ENCODE results near the gene ENTPD2.

- no peak for TF ChIP-seq POLR2AphosphoS5 (IDR thresholded peaks at IDR 0.05)
- TF ChIP-seq, protein P1, sequence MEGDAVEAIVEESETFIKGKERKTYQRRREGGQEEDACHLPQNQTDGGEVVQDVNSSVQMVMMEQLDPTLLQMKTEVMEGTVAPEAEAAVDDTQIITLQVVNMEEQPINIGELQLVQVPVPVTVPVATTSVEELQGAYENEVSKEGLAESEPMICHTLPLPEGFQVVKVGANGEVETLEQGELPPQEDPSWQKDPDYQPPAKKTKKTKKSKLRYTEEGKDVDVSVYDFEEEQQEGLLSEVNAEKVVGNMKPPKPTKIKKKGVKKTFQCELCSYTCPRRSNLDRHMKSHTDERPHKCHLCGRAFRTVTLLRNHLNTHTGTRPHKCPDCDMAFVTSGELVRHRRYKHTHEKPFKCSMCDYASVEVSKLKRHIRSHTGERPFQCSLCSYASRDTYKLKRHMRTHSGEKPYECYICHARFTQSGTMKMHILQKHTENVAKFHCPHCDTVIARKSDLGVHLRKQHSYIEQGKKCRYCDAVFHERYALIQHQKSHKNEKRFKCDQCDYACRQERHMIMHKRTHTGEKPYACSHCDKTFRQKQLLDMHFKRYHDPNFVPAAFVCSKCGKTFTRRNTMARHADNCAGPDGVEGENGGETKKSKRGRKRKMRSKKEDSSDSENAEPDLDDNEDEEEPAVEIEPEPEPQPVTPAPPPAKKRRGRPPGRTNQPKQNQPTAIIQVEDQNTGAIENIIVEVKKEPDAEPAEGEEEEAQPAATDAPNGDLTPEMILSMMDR (IDR thresholded peaks at IDR 0.05) = no peak
- TF ChIP-seq POLR2A (IDR thresholded peaks at IDR 0.05) = no peak
These were observed 42.0 kb upstream of the ENTPD2 start for GRCh38 chr9:137095664-137096517.
